ENCODE results near the gene POC1A.
"Not testable (repeated sequence)": the region's sequence is repeated elsewhere in the genome, so short reads cannot be mapped to it uniquely, and the experiment has no call there.

POC1A gene

GRCh38 chr3:52034651-52035050, 119.6 kb downstream of the POC1A start:
- Histone ChIP-seq H3K9ac (ENCODE audit: low read length) (no peak overlapping the region), H3K9me3 (ENCODE audit: control insufficient read depth, low read length) (peaks cover 19% of the 10 kb centered on the region), H3K27me3 (replicated peaks; ENCODE audit: control insufficient read depth, insufficient read depth, low read length) (no peaks in the 10 kb centered on the region), H3K4me3 (ENCODE audit: low read length) (no peak overlapping the region), H3K36me3 (ENCODE audit: control insufficient read depth, insufficient read depth, low read length, severe bottlenecking) (no peaks in the 10 kb centered on the region), H3K4me1 (ENCODE audit: control insufficient read depth, insufficient read depth, low read length) (no peaks in the 10 kb centered on the region)
- DNase-seq (ENCODE audit: low read depth): no peak

- H3K9ac ChIP-seq (ENCODE audit: low read length): no peak overlapping the region
- no peaks in the 10 kb centered on the region for H3K4me1 ChIP-seq (ENCODE audit: control insufficient read depth, insufficient read depth, low read length)
- DNase-seq (ENCODE audit: low read depth): no peak
- peaks cover 19% of the 10 kb centered on the region for H3K9me3 ChIP-seq (ENCODE audit: control insufficient read depth, low read length)
- H3K4me3 ChIP-seq (ENCODE audit: low read length): no peak overlapping the region
- no peaks in the 10 kb centered on the region for H3K27me3 ChIP-seq (replicated peaks; ENCODE audit: control insufficient read depth, insufficient read depth, low read length)
- no peaks in the 10 kb centered on the region for H3K36me3 ChIP-seq (ENCODE audit: control insufficient read depth, insufficient read depth, low read length, severe bottlenecking)
Observed at GRCh38 chr3:52034212-52034611, 120.0 kb downstream of the POC1A start.

- DNase-seq (ENCODE audit: low read depth); H3K4me1 ChIP-seq (ENCODE audit: control insufficient read depth, insufficient read depth, low read length); H3K4me3 ChIP-seq (ENCODE audit: low read length); H3K27me3 ChIP-seq (replicated peaks; ENCODE audit: control insufficient read depth, insufficient read depth, low read length); H3K9ac ChIP-seq (ENCODE audit: low read length); H3K36me3 ChIP-seq (ENCODE audit: control insufficient read depth, insufficient read depth, low read length, severe bottlenecking): not testable (repeated sequence)
- peaks cover 19% of the 10 kb centered on the region for H3K9me3 ChIP-seq (ENCODE audit: control insufficient read depth, low read length)
Observed at GRCh38 chr3:52033748-52034147, 120.5 kb downstream of the POC1A start.

- Histone ChIP-seq H3K36me3 (ENCODE audit: control insufficient read depth, insufficient read depth, low read length, severe bottlenecking) (no peaks in the 10 kb centered on the region), H3K27me3 (replicated peaks; ENCODE audit: control insufficient read depth, insufficient read depth, low read length) (no peaks in the 10 kb centered on the region), H3K9me3 (ENCODE audit: control insufficient read depth, low read length) (peaks cover 19% of the 10 kb centered on the region), H3K4me3 (ENCODE audit: low read length) (no peak overlapping the region), H3K9ac (ENCODE audit: low read length) (no peak overlapping the region), H3K4me1 (ENCODE audit: control insufficient read depth, insufficient read depth, low read length) (no peaks in the 10 kb centered on the region)
- no peak for DNase-seq (ENCODE audit: low read depth)
Observed at GRCh38 chr3:52032702-52033408, 121.4 kb downstream of the POC1A start.

GRCh38 chr3:52031896-52032295, 122.3 kb downstream of the POC1A start:
- Histone ChIP-seq H3K27me3 (replicated peaks; ENCODE audit: control insufficient read depth, insufficient read depth, low read length) (no peaks in the 10 kb centered on the region), H3K9ac (ENCODE audit: low read length) (no peak overlapping the region), H3K4me3 (ENCODE audit: low read length) (no peak overlapping the region), H3K36me3 (ENCODE audit: control insufficient read depth, insufficient read depth, low read length, severe bottlenecking) (no peaks in the 10 kb centered on the region), H3K4me1 (ENCODE audit: control insufficient read depth, insufficient read depth, low read length) (no peaks in the 10 kb centered on the region), H3K9me3 (ENCODE audit: control insufficient read depth, low read length) (peaks cover 19% of the 10 kb centered on the region)
- no peak for DNase-seq (ENCODE audit: low read depth)

GRCh38 chr3:52030714-52031310, 123.4 kb downstream of the POC1A start:
- Histone ChIP-seq H3K36me3 (ENCODE audit: control insufficient read depth, insufficient read depth, low read length, severe bottlenecking) (no peaks in the 10 kb centered on the region), H3K4me1 (ENCODE audit: control insufficient read depth, insufficient read depth, low read length) (no peaks in the 10 kb centered on the region), H3K9ac (ENCODE audit: low read length) (no peak overlapping the region), H3K9me3 (ENCODE audit: control insufficient read depth, low read length) (peaks cover 19% of the 10 kb centered on the region), H3K27me3 (replicated peaks; ENCODE audit: control insufficient read depth, insufficient read depth, low read length) (no peaks in the 10 kb centered on the region), H3K4me3 (ENCODE audit: low read length) (no peak overlapping the region)
- DNase-seq (ENCODE audit: low read depth): no peak

GRCh38 chr3:52029535-52029934, 124.7 kb downstream of the POC1A start:
- H3K36me3 ChIP-seq (ENCODE audit: control insufficient read depth, insufficient read depth, low read length, severe bottlenecking): no peaks in the 10 kb centered on the region

GRCh38 chr3:52029053-52029452, 125.2 kb downstream of the POC1A start:
- Histone ChIP-seq H3K4me1 (ENCODE audit: control insufficient read depth, insufficient read depth, low read length) (no peaks in the 10 kb centered on the region), H3K36me3 (ENCODE audit: control insufficient read depth, insufficient read depth, low read length, severe bottlenecking) (no peaks in the 10 kb centered on the region), H3K4me3 (ENCODE audit: low read length) (no peak overlapping the region), H3K9ac (ENCODE audit: low read length) (no peak overlapping the region), H3K27me3 (replicated peaks; ENCODE audit: control insufficient read depth, insufficient read depth, low read length) (no peaks in the 10 kb centered on the region), H3K9me3 (ENCODE audit: control insufficient read depth, low read length) (peaks cover 19% of the 10 kb centered on the region)
- DNase-seq (ENCODE audit: low read depth): no peak

More at GRCh38 chr3:52029535-52029934, 124.7 kb downstream of the POC1A start:
- no peak overlapping the region for H3K4me3 ChIP-seq (ENCODE audit: low read length)
- no peak for DNase-seq (ENCODE audit: low read depth)
- H3K27me3 ChIP-seq (replicated peaks; ENCODE audit: control insufficient read depth, insufficient read depth, low read length): no peaks in the 10 kb centered on the region
- H3K4me1 ChIP-seq (ENCODE audit: control insufficient read depth, insufficient read depth, low read length): no peaks in the 10 kb centered on the region
- peaks cover 19% of the 10 kb centered on the region for H3K9me3 ChIP-seq (ENCODE audit: control insufficient read depth, low read length)
- no peak overlapping the region for H3K9ac ChIP-seq (ENCODE audit: low read length)

GRCh38 chr3:52028572-52028971, 125.7 kb downstream of the POC1A start:
- no peaks in the 10 kb centered on the region for H3K27me3 ChIP-seq (replicated peaks; ENCODE audit: control insufficient read depth, insufficient read depth, low read length)
- H3K4me1 ChIP-seq (ENCODE audit: control insufficient read depth, insufficient read depth, low read length): no peaks in the 10 kb centered on the region
- H3K36me3 ChIP-seq (ENCODE audit: control insufficient read depth, insufficient read depth, low read length, severe bottlenecking): no peaks in the 10 kb centered on the region
- DNase-seq (ENCODE audit: low read depth): no peak
- H3K9ac ChIP-seq (ENCODE audit: low read length): no peak overlapping the region
- H3K4me3 ChIP-seq (ENCODE audit: low read length): no peak overlapping the region
- H3K9me3 ChIP-seq (ENCODE audit: control insufficient read depth, low read length): peaks cover 19% of the 10 kb centered on the region

- Histone ChIP-seq H3K9ac (ENCODE audit: low read length) (no peak overlapping the region), H3K27me3 (replicated peaks; ENCODE audit: control insufficient read depth, insufficient read depth, low read length) (no peaks in the 10 kb centered on the region), H3K4me3 (ENCODE audit: low read length) (no peak overlapping the region), H3K9me3 (ENCODE audit: control insufficient read depth, low read length) (peaks cover 4% of the 10 kb centered on the region), H3K4me1 (ENCODE audit: control insufficient read depth, insufficient read depth, low read length) (peaks cover 11% of the 10 kb centered on the region), H3K36me3 (ENCODE audit: control insufficient read depth, insufficient read depth, low read length, severe bottlenecking) (no peaks in the 10 kb centered on the region)
- no peak for DNase-seq (ENCODE audit: low read depth)
Observed at GRCh38 chr3:52026041-52026440, 128.2 kb downstream of the POC1A start.

- H3K4me3 ChIP-seq (ENCODE audit: low read length): no peak overlapping the region
- peaks cover 11% of the 10 kb centered on the region for H3K4me1 ChIP-seq (ENCODE audit: control insufficient read depth, insufficient read depth, low read length)
- H3K9ac ChIP-seq (ENCODE audit: low read length): no peak overlapping the region
- H3K27me3 ChIP-seq (replicated peaks; ENCODE audit: control insufficient read depth, insufficient read depth, low read length): no peaks in the 10 kb centered on the region
- no peaks in the 10 kb centered on the region for H3K9me3 ChIP-seq (ENCODE audit: control insufficient read depth, low read length)
- no peaks in the 10 kb centered on the region for H3K36me3 ChIP-seq (ENCODE audit: control insufficient read depth, insufficient read depth, low read length, severe bottlenecking)
- no peak for DNase-seq (ENCODE audit: low read depth)
Observed at GRCh38 chr3:52025453-52025852, 128.8 kb downstream of the POC1A start.
